Panc1 (cell line): Measurements from ENCODE around the gene SLC17A2. TPM values are rescaled to one million over a fixed set of nuclear protein-coding genes. Genes with fewer than 3 reads are reported as not detected.

Experiments used
- ATAC-seq: fragments of 200-7000 bp; cut with Tn5 transposase; 2 replicates; pipeline ENCODE4 v1.9.1; 2020; ENCODE audit warnings: mild to moderate bottlenecking, moderate library complexity
- BruUV-seq: library from RNA; stranded (reverse); fragments of 400-500 nt; replicated peaks from 2 replicates; lab custom pipeline; 2021; lab: Mats Ljungman, UMichigan
- CTCF ChIA-PET: fragments of 300-600 bp; sonication (Branson Sonifier 250); formaldehyde crosslinking; loops from one replicate; lab custom pipeline; 2022; ENCODE audit warnings: antibody characterized with exemption; lab: Charles Lee
- POLR2A ChIA-PET: fragments of 300-600 bp; sonication (Branson Sonifier 250); formaldehyde crosslinking; loops from one replicate; lab custom pipeline; 2022; ENCODE audit warnings: antibody characterized with exemption; lab: Charles Lee
- DNase-seq: peaks from one replicate; pipeline ENCODE4 v3.0.0-alpha.2; 2010; ENCODE audit warnings: low read depth, low spot score
- H3K27ac ChIP-seq: 2 replicates; pipeline ENCODE4 v1.5.1; 2011; ENCODE audit warnings: mild to moderate bottlenecking, low read length, inconsistent platforms
- H3K27me3 ChIP-seq: fragments of 200-500 bp; sonication (Bioruptor generic); 2 replicates; pipeline ENCODE4 v1.6.0; 2014; ENCODE audit warnings: low read length, inconsistent platforms; ENCODE audit not compliant: control insufficient read depth, insufficient read depth
- H3K36me3 ChIP-seq: fragments of 200-500 bp; sonication (Bioruptor generic); 2 replicates; pipeline ENCODE4 v1.5.1; 2014; ENCODE audit warnings: inconsistent platforms, mild to moderate bottlenecking, low read length, moderate library complexity; ENCODE audit not compliant: control insufficient read depth, insufficient read depth
- H3K4me1 ChIP-seq: 2 replicates; pipeline ENCODE4 v1.5.1; 2011; ENCODE audit warnings: inconsistent platforms, mild to moderate bottlenecking, low read length, moderate library complexity; ENCODE audit not compliant: control insufficient read depth, insufficient read depth
- H3K4me3 ChIP-seq, 2 experiments: 2 replicates each; pipeline ENCODE4 v1.5.1; 2011 to 2012; ENCODE audit warnings: low read depth in 2 of 2, low read length in 2 of 2, mild to moderate bottlenecking in 2 of 2, inconsistent platforms in 1 of 2, moderate library complexity in 1 of 2
- H3K9me3 ChIP-seq: fragments of 200-500 bp; sonication (Bioruptor generic); 2 replicates; pipeline ENCODE4 v1.5.1; 2014; ENCODE audit warnings: low read depth, mild to moderate bottlenecking, inconsistent platforms, low read length, moderate library complexity; ENCODE audit not compliant: control insufficient read depth, insufficient read depth
- POLR2AphosphoS5 ChIP-seq: IDR thresholded peaks from 2 replicates; pipeline ENCODE4 v1.6.1; 2012; ENCODE audit warnings: mild to moderate bottlenecking, low read depth, low read length, moderate library complexity
- REST ChIP-seq, 2 experiments: IDR thresholded peaks; 2 replicates each; pipeline ENCODE4 v1.6.1; 2011 to 2012; ENCODE audit warnings: low read depth in 2 of 2, control low read depth in 1 of 2, low read length in 1 of 2, mild to moderate bottlenecking in 1 of 2, moderate library complexity in 1 of 2; ENCODE audit not compliant: insufficient read depth in 1 of 2
- SIN3A ChIP-seq: IDR thresholded peaks from 2 replicates; pipeline ENCODE4 v1.6.1; 2012; ENCODE audit warnings: low read depth, mild to moderate bottlenecking, low read length, moderate library complexity, borderline replicate concordance; ENCODE audit not compliant: insufficient read depth
- TCF7L2 ChIP-seq: IDR thresholded peaks from 2 replicates; pipeline ENCODE4 v1.6.1; 2011; ENCODE audit warnings: mild to moderate bottlenecking, low read depth, low read length, inconsistent platforms
- in situ Hi-C: cut with HindIII; loops from 2 replicates; pipeline ENCODE4 v1.10.0; 2016; ENCODE audit warnings: low sequenced_read_pairs, low pct_unique_long_range_greater_than_20kb
- intact Hi-C: fragments of 100-400 bp; cut with micrococcal nuclease; formaldehyde crosslinking; loops from one replicate; pipeline ENCODE4 v1.10.0; 2022; ENCODE audit not compliant: unreplicated experiment
- total RNA-seq: library from RNA; stranded (reverse); gene quantifications from one replicate; pipeline ENCODE4 v1.2.1, GENCODE V29; 2021; ENCODE audit not compliant: unreplicated experiment
- TF ChIP-seq, protein P1 (sequence below): fragments of 450-650 bp; IDR thresholded peaks from 2 replicates; pipeline ENCODE4 v1.5.1; 2017; ENCODE audit warnings: mild to moderate bottlenecking

The SLC17A2 gene
- total RNA-seq, 1 experiment from 2014 or later = not detected

GRCh38 chr6:25916789-25917490 is 13.6 kb downstream of the SLC17A2 start:
- ATAC-seq = no peak

DNA sequence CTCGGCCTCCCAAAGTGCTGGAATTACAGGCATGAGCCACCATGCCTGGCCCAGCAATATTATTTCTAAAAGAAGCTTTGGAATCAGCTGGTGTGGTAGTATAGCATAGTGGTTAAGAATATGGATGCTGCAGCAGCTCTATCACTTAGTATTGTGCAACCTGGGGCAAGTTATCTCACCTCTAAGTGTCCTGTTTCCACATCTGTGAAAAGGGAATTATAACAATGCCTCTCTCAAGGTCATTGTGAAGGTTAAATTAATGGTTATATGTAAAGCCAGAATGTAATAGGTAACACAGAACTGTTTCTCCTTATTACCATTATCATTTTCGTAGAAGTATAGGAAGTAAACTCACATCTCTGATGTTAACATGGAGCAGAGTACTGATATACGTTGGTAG is 14.2 kb downstream of the SLC17A2 start:
- Histone ChIP-seq H3K4me1 (no peaks in the 10 kb centered on the region), H3K4me3 (no peak overlapping the region), H3K9me3 (no peaks in the 10 kb centered on the region), H3K27me3 (peaks cover 2% of the 10 kb centered on the region), H3K36me3 (no peaks in the 10 kb centered on the region), H3K27ac (no peak overlapping the region)
- TF ChIP-seq, protein P1, sequence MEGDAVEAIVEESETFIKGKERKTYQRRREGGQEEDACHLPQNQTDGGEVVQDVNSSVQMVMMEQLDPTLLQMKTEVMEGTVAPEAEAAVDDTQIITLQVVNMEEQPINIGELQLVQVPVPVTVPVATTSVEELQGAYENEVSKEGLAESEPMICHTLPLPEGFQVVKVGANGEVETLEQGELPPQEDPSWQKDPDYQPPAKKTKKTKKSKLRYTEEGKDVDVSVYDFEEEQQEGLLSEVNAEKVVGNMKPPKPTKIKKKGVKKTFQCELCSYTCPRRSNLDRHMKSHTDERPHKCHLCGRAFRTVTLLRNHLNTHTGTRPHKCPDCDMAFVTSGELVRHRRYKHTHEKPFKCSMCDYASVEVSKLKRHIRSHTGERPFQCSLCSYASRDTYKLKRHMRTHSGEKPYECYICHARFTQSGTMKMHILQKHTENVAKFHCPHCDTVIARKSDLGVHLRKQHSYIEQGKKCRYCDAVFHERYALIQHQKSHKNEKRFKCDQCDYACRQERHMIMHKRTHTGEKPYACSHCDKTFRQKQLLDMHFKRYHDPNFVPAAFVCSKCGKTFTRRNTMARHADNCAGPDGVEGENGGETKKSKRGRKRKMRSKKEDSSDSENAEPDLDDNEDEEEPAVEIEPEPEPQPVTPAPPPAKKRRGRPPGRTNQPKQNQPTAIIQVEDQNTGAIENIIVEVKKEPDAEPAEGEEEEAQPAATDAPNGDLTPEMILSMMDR = no peak
- TF ChIP-seq TCF7L2 = no peak
- no peak for TF ChIP-seq SIN3A
- TF ChIP-seq POLR2AphosphoS5 = no peak
- TF ChIP-seq REST (IDR thresholded peaks at IDR 0.05; ENCODE audit: insufficient read depth in 1 of 2, low read depth in 2 of 2, low read length in 1 of 2) = no peak
- no TSS peak for BruUV-seq
- in situ Hi-C loops (no loop called here), intact Hi-C loops (no loop called here)
- ATAC-seq (no peak), DNase-seq (no peak)
- ChIA-PET CTCF (no interaction called here), POLR2A (no interaction called here)

More at GRCh38 chr6:25916789-25917490, 13.6 kb downstream of the SLC17A2 start:
- Histone ChIP-seq H3K27ac (no peak overlapping the region), H3K9me3 (no peaks in the 10 kb centered on the region), H3K4me3 (no peak overlapping the region), H3K36me3 (no peaks in the 10 kb centered on the region), H3K4me1 (no peaks in the 10 kb centered on the region), H3K27me3 (peaks cover 2% of the 10 kb centered on the region)
- CTCF ChIA-PET = no interaction called here
- no peak for DNase-seq
- intact Hi-C loops (no loop called here), in situ Hi-C loops (no loop called here)
- POLR2A ChIA-PET = no interaction called here
- TF ChIP-seq, protein P1 = no peak
- TF ChIP-seq POLR2AphosphoS5 (no peak), SIN3A (no peak), TCF7L2 (no peak), REST (IDR thresholded peaks at IDR 0.05; ENCODE audit: insufficient read depth in 1 of 2, low read depth in 2 of 2, low read length in 1 of 2) (no peak)
- no TSS peak for BruUV-seq
